ENCODE measurements around the gene RPL28.
"Not testable (repeated sequence)": the region's sequence is repeated elsewhere in the genome, so short reads cannot be mapped to it uniquely, and the experiment has no call there.

RPL28 gene

GRCh38 chr19:55391191-55391670, 5.5 kb downstream of the RPL28 start:
- FAIRE-seq = no peak
- TF ChIP-seq CTCF (IDR thresholded peaks at IDR 0.05; ENCODE audit: insufficient read depth, missing control alignments) = no peak
- no peak for DNase-seq (ENCODE audit: insufficient read length, low spot score)

GRCh38 chr19:55391702-55392615, 6.2 kb downstream of the RPL28 start:
- FAIRE-seq (no peak), DNase-seq (ENCODE audit: insufficient read length, low spot score) (no peak)
- TF ChIP-seq CTCF (IDR thresholded peaks at IDR 0.05; ENCODE audit: insufficient read depth, missing control alignments) = no peak

GRCh38 chr19:55392820-55393761, 7.4 kb downstream of the RPL28 start:
- no peak for FAIRE-seq

GRCh38 chr19:55398200-55398925, 12.6 kb downstream of the RPL28 start:
- no peak for TF ChIP-seq CTCF (IDR thresholded peaks at IDR 0.05; ENCODE audit: insufficient read depth, missing control alignments)

More at GRCh38 chr19:55392820-55393761, 7.4 kb downstream of the RPL28 start:
- DNase-seq (ENCODE audit: insufficient read length, low spot score) = no peak
- no peak for TF ChIP-seq CTCF (IDR thresholded peaks at IDR 0.05; ENCODE audit: insufficient read depth, missing control alignments)

GRCh38 chr19:55400281-55401087, 14.8 kb downstream of the RPL28 start:
- TF ChIP-seq CTCF (IDR thresholded peaks at IDR 0.05; ENCODE audit: insufficient read depth, missing control alignments) = no peak
- DNase-seq (ENCODE audit: insufficient read length, low spot score) (peak; percentile 93), FAIRE-seq (no peak)

More at GRCh38 chr19:55398200-55398925, 12.6 kb downstream of the RPL28 start:
- FAIRE-seq (no peak), DNase-seq (ENCODE audit: insufficient read length, low spot score) (no peak)

GRCh38 chr19:55401390-55401789, 15.7 kb downstream of the RPL28 start:
- FAIRE-seq; DNase-seq (ENCODE audit: insufficient read length, low spot score): not testable (repeated sequence)
